Stimulated activated naive CD8-positive, alpha-beta T cell treated with anti-CD3 and anti-CD28 coated beads, Interleukin-15, amount 100 ng/mL, for 72 hours (primary cell): Measurements from ENCODE around the gene NRG2.
A peak's percentile ranks its signal among the peaks of the same experiment; 100 is the strongest.

Source experiments
- ATAC-seq: fragments of 150-1000 bp; cut with Tn5 transposase; 2 replicates; pipeline ENCODE4 v1.10.0; 2021; ENCODE audit warnings: mild to moderate bottlenecking, moderate library complexity
- DNase-seq, 2 donors: peaks; one replicate each; pipeline ENCODE4 v3.0.0; 2021 to 2022
- H3K27ac Mint-ChIP-seq, 2 donors: one replicate each; pipeline ENCODE4 v1.8.0; 2022; ENCODE audit warnings: mild to moderate bottlenecking in 2 of 2, mixed read lengths in 2 of 2, moderate library complexity in 2 of 2
- H3K27me3 Mint-ChIP-seq: one replicate; pipeline ENCODE4 v1.8.0; 2022; ENCODE audit warnings: mixed read lengths
- H3K4me1 Mint-ChIP-seq: one replicate; pipeline ENCODE4 v1.8.0; 2022; ENCODE audit warnings: mild to moderate bottlenecking, mixed read lengths
- H3K4me3 Mint-ChIP-seq, 2 donors: one replicate each; pipeline ENCODE4 v1.8.0; 2022; ENCODE audit warnings: mild to moderate bottlenecking in 2 of 2, mixed read lengths in 2 of 2, moderate library complexity in 1 of 2
- H3K9me3 Mint-ChIP-seq, 2 donors: one replicate each; pipeline ENCODE4 v1.8.0; 2022; ENCODE audit warnings: mixed read lengths in 2 of 2

NRG2 gene

GRCh38 chr5:139867109-139867508 lies 176.0 kb downstream of the NRG2 start:
- Mint-ChIP-seq H3K27ac (no peak overlapping the region), H3K27me3 (peaks cover 38% of the 10 kb centered on the region), H3K4me1 (no peaks in the 10 kb centered on the region), H3K4me3 (no peak overlapping the region), H3K9me3 (no peaks in the 10 kb centered on the region)
- DNase-seq (no peak), ATAC-seq (no peak)

GRCh38 chr5:139864716-139865483 lies 178.2 kb downstream of the NRG2 start:
- no peak overlapping the region for H3K4me3 Mint-ChIP-seq
- no peak for DNase-seq

GRCh38 chr5:139863855-139864558 lies 179.1 kb downstream of the NRG2 start:
- Mint-ChIP-seq H3K9me3 (no peaks in the 10 kb centered on the region), H3K27me3 (peaks cover 38% of the 10 kb centered on the region), H3K4me1 (no peaks in the 10 kb centered on the region), H3K27ac (no peak overlapping the region), H3K4me3 (no peak overlapping the region)
- peak; percentile 50 to 53 for DNase-seq
- peak; percentile 60 for ATAC-seq

More at GRCh38 chr5:139864716-139865483, 178.2 kb downstream of the NRG2 start:
- peaks cover 38% of the 10 kb centered on the region for H3K27me3 Mint-ChIP-seq
- H3K27ac Mint-ChIP-seq, result no peak overlapping the region
- no peak for ATAC-seq
- no peaks in the 10 kb centered on the region for H3K4me1 Mint-ChIP-seq
- no peaks in the 10 kb centered on the region for H3K9me3 Mint-ChIP-seq

- DNase-seq (no peak), ATAC-seq (no peak)
- Mint-ChIP-seq H3K4me1 (no peaks in the 10 kb centered on the region), H3K27me3 (peaks cover 35% of the 10 kb centered on the region), H3K9me3 (no peaks in the 10 kb centered on the region), H3K27ac (no peak overlapping the region), H3K4me3 (no peak overlapping the region)
These were observed 179.7 kb downstream of the NRG2 start for GRCh38 chr5:139863361-139863760.

GRCh38 chr5:139862803-139863202 lies 180.3 kb downstream of the NRG2 start:
- Mint-ChIP-seq H3K27ac (no peak overlapping the region), H3K4me1 (no peaks in the 10 kb centered on the region), H3K27me3 (peaks cover 30% of the 10 kb centered on the region), H3K9me3 (no peaks in the 10 kb centered on the region), H3K4me3 (no peak overlapping the region)
- DNase-seq, result no peak
- no peak for ATAC-seq

- Mint-ChIP-seq H3K9me3 (no peaks in the 10 kb centered on the region), H3K27me3 (peaks cover 29% of the 10 kb centered on the region), H3K4me3 (no peak overlapping the region), H3K27ac (no peak overlapping the region), H3K4me1 (no peaks in the 10 kb centered on the region)
- DNase-seq, result no peak
- no peak for ATAC-seq
These were observed 180.8 kb downstream of the NRG2 start for GRCh38 chr5:139862313-139862712.

- ATAC-seq (no peak), DNase-seq (no peak)
- no peak overlapping the region for H3K27ac Mint-ChIP-seq
- H3K4me1 Mint-ChIP-seq, result no peaks in the 10 kb centered on the region
- H3K9me3 Mint-ChIP-seq, result no peaks in the 10 kb centered on the region
- H3K4me3 Mint-ChIP-seq, result no peak overlapping the region
- H3K27me3 Mint-ChIP-seq, result peaks cover 25% of the 10 kb centered on the region
These were observed 181.3 kb downstream of the NRG2 start for GRCh38 chr5:139861889-139862207.

- no peak overlapping the region for H3K27ac Mint-ChIP-seq
- no peak for DNase-seq
- H3K9me3 Mint-ChIP-seq, result no peaks in the 10 kb centered on the region
- H3K27me3 Mint-ChIP-seq, result peaks cover 19% of the 10 kb centered on the region
- no peaks in the 10 kb centered on the region for H3K4me1 Mint-ChIP-seq
- no peak for ATAC-seq
- H3K4me3 Mint-ChIP-seq, result no peak overlapping the region
These were observed 181.8 kb downstream of the NRG2 start for GRCh38 chr5:139861021-139861888.

- H3K4me3 Mint-ChIP-seq, result no peak overlapping the region
- no peaks in the 10 kb centered on the region for H3K4me1 Mint-ChIP-seq
- no peak for DNase-seq
These were observed 184.1 kb downstream of the NRG2 start for GRCh38 chr5:139859013-139859412.

GRCh38 chr5:139856714-139857113 lies 186.4 kb downstream of the NRG2 start:
- DNase-seq (no peak), ATAC-seq (no peak)
- H3K4me3 Mint-ChIP-seq, result no peak overlapping the region

More at GRCh38 chr5:139859013-139859412, 184.1 kb downstream of the NRG2 start:
- Mint-ChIP-seq H3K9me3 (no peaks in the 10 kb centered on the region), H3K27me3 (no peaks in the 10 kb centered on the region), H3K27ac (no peak overlapping the region)
- ATAC-seq, result no peak

GRCh38 chr5:139855946-139856540 lies 187.1 kb downstream of the NRG2 start:
- DNase-seq, result no peak
- H3K27me3 Mint-ChIP-seq, result no peaks in the 10 kb centered on the region
- H3K9me3 Mint-ChIP-seq, result no peaks in the 10 kb centered on the region
- no peak overlapping the region for H3K27ac Mint-ChIP-seq
- H3K4me1 Mint-ChIP-seq, result no peaks in the 10 kb centered on the region
- no peak for ATAC-seq
- no peak overlapping the region for H3K4me3 Mint-ChIP-seq

More at GRCh38 chr5:139856714-139857113, 186.4 kb downstream of the NRG2 start:
- no peaks in the 10 kb centered on the region for H3K9me3 Mint-ChIP-seq
- no peaks in the 10 kb centered on the region for H3K27me3 Mint-ChIP-seq
- no peaks in the 10 kb centered on the region for H3K4me1 Mint-ChIP-seq
- H3K27ac Mint-ChIP-seq, result no peak overlapping the region

- ATAC-seq (no peak), DNase-seq (no peak)
- Mint-ChIP-seq H3K27me3 (no peaks in the 10 kb centered on the region), H3K9me3 (no peaks in the 10 kb centered on the region), H3K4me3 (no peak overlapping the region), H3K4me1 (no peaks in the 10 kb centered on the region), H3K27ac (peak overlapping the region in 1 of 2 donors; percentile 5)
These were observed 187.6 kb downstream of the NRG2 start for GRCh38 chr5:139855451-139855850.

- H3K9me3 Mint-ChIP-seq, result no peaks in the 10 kb centered on the region
- H3K4me1 Mint-ChIP-seq, result no peaks in the 10 kb centered on the region
- H3K4me3 Mint-ChIP-seq, result no peak overlapping the region
- H3K27ac Mint-ChIP-seq, result no peak overlapping the region
- H3K27me3 Mint-ChIP-seq, result peaks cover under 1% of the 10 kb centered on the region
- ATAC-seq (no peak), DNase-seq (no peak)
These were observed 188.1 kb downstream of the NRG2 start for GRCh38 chr5:139854953-139855352.

GRCh38 chr5:139854029-139854605 lies 189.0 kb downstream of the NRG2 start:
- Mint-ChIP-seq H3K9me3 (no peaks in the 10 kb centered on the region), H3K4me1 (peaks cover under 1% of the 10 kb centered on the region), H3K4me3 (no peak overlapping the region), H3K27ac (no peak overlapping the region), H3K27me3 (peaks cover 5% of the 10 kb centered on the region)
- no peak for DNase-seq
- ATAC-seq, result no peak

GRCh38 chr5:139852696-139853095 lies 190.4 kb downstream of the NRG2 start:
- Mint-ChIP-seq H3K27me3 (peaks cover 6% of the 10 kb centered on the region), H3K4me3 (no peak overlapping the region), H3K4me1 (peaks cover 6% of the 10 kb centered on the region), H3K9me3 (no peaks in the 10 kb centered on the region), H3K27ac (no peak overlapping the region)
- ATAC-seq (no peak), DNase-seq (no peak)
